Trophoblast cell (in vitro differentiated cells and primary cell): ENCODE data around the gene MAP2. TPM values are rescaled to one million over a fixed set of nuclear protein-coding genes. Genes with fewer than 3 reads are reported as not detected.

Source experiments
- DNase-seq, 2 donors: peaks; one replicate each; pipeline ENCODE4 v3.0.0-alpha.2; 2016
- H2AFZ ChIP-seq: 2 replicates; pipeline ENCODE4 v1.6.1; 2013; ENCODE audit warnings: low read length, moderate library complexity, mild to moderate bottlenecking; ENCODE audit not compliant: insufficient read depth, poor library complexity
- H2AK5ac ChIP-seq: 2 replicates; pipeline ENCODE4 v1.6.1; 2013; ENCODE audit warnings: mild to moderate bottlenecking, low read length
- H2BK120ac ChIP-seq: 2 replicates; pipeline ENCODE4 v1.6.1; 2013; ENCODE audit warnings: low read length, mild to moderate bottlenecking, moderate library complexity; ENCODE audit not compliant: insufficient read depth, poor library complexity
- H2BK12ac ChIP-seq: 2 replicates; pipeline ENCODE4 v1.6.1; 2013; ENCODE audit warnings: mild to moderate bottlenecking, low read length, moderate library complexity
- H2BK5ac ChIP-seq: 2 replicates; pipeline ENCODE4 v1.6.1; 2013; ENCODE audit warnings: low read length, low read depth, moderate library complexity, mild to moderate bottlenecking; ENCODE audit not compliant: poor library complexity
- H3K14ac ChIP-seq: 2 replicates; pipeline ENCODE4 v1.6.1; 2013; ENCODE audit warnings: mild to moderate bottlenecking, low read length
- H3K18ac ChIP-seq: 2 replicates; pipeline ENCODE4 v1.6.1; 2013; ENCODE audit warnings: mild to moderate bottlenecking, low read length
- H3K23ac ChIP-seq: 2 replicates; pipeline ENCODE4 v1.6.1; 2013; ENCODE audit warnings: low read length
- H3K27ac ChIP-seq: 2 replicates; pipeline ENCODE4 v1.5.1; 2013; ENCODE audit warnings: low read depth, mild to moderate bottlenecking, inconsistent platforms, low read length, moderate library complexity
- H3K27me3 ChIP-seq: 2 replicates; pipeline ENCODE4 v1.6.1; 2013; ENCODE audit warnings: inconsistent platforms, mild to moderate bottlenecking, low read length, moderate library complexity; ENCODE audit not compliant: insufficient read depth
- H3K36me3 ChIP-seq, 2 experiments: 1 replicate in 1 of 2; 2 replicates in 1 of 2; pipeline ENCODE4 v1.6.1; 2013; ENCODE audit warnings: low read length in 2 of 2, mild to moderate bottlenecking in 2 of 2, moderate library complexity in 1 of 2; ENCODE audit not compliant: insufficient read depth in 2 of 2, control insufficient read depth in 1 of 2
- H3K4ac ChIP-seq: 2 replicates; pipeline ENCODE4 v1.6.1; 2013; ENCODE audit warnings: low read depth, mild to moderate bottlenecking, low read length, moderate library complexity
- H3K4me1 ChIP-seq, 2 experiments: 1 replicate in 1 of 2; 2 replicates in 1 of 2; pipeline ENCODE4 v1.6.1; 2013; ENCODE audit warnings: low read length in 2 of 2, mild to moderate bottlenecking in 2 of 2, moderate library complexity in 1 of 2; ENCODE audit not compliant: insufficient read depth in 2 of 2, control insufficient read depth in 1 of 2
- H3K4me2 ChIP-seq: 2 replicates; pipeline ENCODE4 v1.6.1; 2013; ENCODE audit warnings: inconsistent platforms, mild to moderate bottlenecking, low read length, moderate library complexity
- H3K4me3 ChIP-seq: 2 replicates; pipeline ENCODE4 v1.5.1; 2013; ENCODE audit warnings: mild to moderate bottlenecking, low read depth, low read length, inconsistent platforms
- H3K79me1 ChIP-seq: one replicate; pipeline ENCODE4 v1.6.1; 2013; ENCODE audit warnings: low read length
- H3K79me2 ChIP-seq: 2 replicates; pipeline ENCODE4 v1.6.1; 2013; ENCODE audit warnings: low read length, mild to moderate bottlenecking; ENCODE audit not compliant: control insufficient read depth, insufficient read depth, poor library complexity
- H3K9ac ChIP-seq: 2 replicates; pipeline ENCODE4 v1.6.1; 2013; ENCODE audit warnings: mild to moderate bottlenecking, low read length
- H3K9me3 ChIP-seq: 2 replicates; pipeline ENCODE4 v1.6.1; 2013; ENCODE audit warnings: low read depth, mild to moderate bottlenecking, control low read depth, inconsistent platforms, low read length; ENCODE audit not compliant: insufficient read depth
- H4K12ac ChIP-seq: 2 replicates; pipeline ENCODE4 v1.6.1; 2013; ENCODE audit warnings: low read depth, mild to moderate bottlenecking, low read length, moderate library complexity
- H4K8ac ChIP-seq: 2 replicates; pipeline ENCODE4 v1.6.1; 2013; ENCODE audit warnings: low read depth, mild to moderate bottlenecking, low read length, moderate library complexity
- H4K91ac ChIP-seq: one replicate; pipeline ENCODE4 v1.6.1; 2013; ENCODE audit warnings: low read depth, mild to moderate bottlenecking, low read length, moderate library complexity
- WGBS: extraction: QIAGEN DNeasy Blood & Tissue Kit; methylation state at CpG from one replicate; pipeline ENCODE4 v1.1.7; 2013; ENCODE audit warnings: missing lambda C conversion rate; ENCODE audit not compliant: insufficient read length, insufficient coverage; ENCODE audit errors: extremely low coverage; 5-methylcytosine and 5-hydroxymethylcytosine counted together
- polyA plus RNA-seq: library from polyadenylated mRNA; stranded (reverse); fragments of 200-250 nt; gene quantifications from 2 replicates; pipeline ENCODE4 v1.2.3, GENCODE V29; 2013

MAP2 gene
- polyA plus RNA-seq: 3.6 and 3.9 TPM in 2 replicates

GRCh38 chr2:209423562-209424198 is at the start of gene MAP2:
Gene MAP2, plus strand, starts transcription at chr2:209424047. Its CDS starts 229,124 bp downstream, at chr2:209653171.
- no peak within 1 kb of the TSS for H3K23ac ChIP-seq
- H3K14ac ChIP-seq: peak within 1 kb of the TSS; percentile 75
- peak within 1 kb of the TSS; percentile 77 for H3K4me2 ChIP-seq
- WGBS: no CpG with 5 or more reads among the region's 57 CpGs
- H4K91ac ChIP-seq: peak within 1 kb of the TSS; percentile 61
- peaks cover 3% of the 10 kb centered on the region for H3K79me1 ChIP-seq
- peak within 1 kb of the TSS; percentile 6 for H3K9ac ChIP-seq
- peak within 1 kb of the TSS; percentile 59 for H4K12ac ChIP-seq
- H3K4me3 ChIP-seq: peak within 1 kb of the TSS; percentile 69
- H4K8ac ChIP-seq: peak within 1 kb of the TSS; percentile 93
- H3K36me3 ChIP-seq: no peaks in the 10 kb centered on the region
- H3K18ac ChIP-seq: peak within 1 kb of the TSS; percentile 56
- peaks cover 1% of the 10 kb centered on the region for H3K9me3 ChIP-seq
- H2BK120ac ChIP-seq: peak within 1 kb of the TSS; percentile 41
- peaks cover 0 to 3% of the 10 kb centered on the region in 2 experiments for H3K4me1 ChIP-seq
- peak; percentile 74 to 76 for DNase-seq
- peaks cover 2% of the 10 kb centered on the region for H3K79me2 ChIP-seq
- H2BK5ac ChIP-seq: no peak within 1 kb of the TSS
- H3K27ac ChIP-seq: no peak within 1 kb of the TSS
- no peaks in the 10 kb centered on the region for H3K27me3 ChIP-seq
- H2BK12ac ChIP-seq: peak within 1 kb of the TSS; percentile 66
- H2AK5ac ChIP-seq: no peak within 1 kb of the TSS
- peak within 1 kb of the TSS; percentile 86 for H2AFZ ChIP-seq
- no peak within 1 kb of the TSS for H3K4ac ChIP-seq

GRCh38 chr2:209376686-209377085 is 47.2 kb upstream of the MAP2 start:
- H3K14ac ChIP-seq: no peak overlapping the region
- H3K27ac ChIP-seq: no peak overlapping the region
- DNase-seq: no peak
- H3K18ac ChIP-seq: no peak overlapping the region
- WGBS: no CpG with 5 or more reads among the region's 1 CpG
- no peaks in the 10 kb centered on the region for H3K27me3 ChIP-seq
- H4K12ac ChIP-seq: no peak overlapping the region
- no peaks in the 10 kb centered on the region for H3K4me1 ChIP-seq
- no peak overlapping the region for H4K8ac ChIP-seq
- no peak overlapping the region for H3K9ac ChIP-seq
- no peak overlapping the region for H2BK5ac ChIP-seq
- H3K23ac ChIP-seq: no peak overlapping the region
- no peak overlapping the region for H2AK5ac ChIP-seq
- H3K9me3 ChIP-seq: no peaks in the 10 kb centered on the region
- no peak overlapping the region for H4K91ac ChIP-seq
- no peaks in the 10 kb centered on the region for H3K79me1 ChIP-seq
- no peak overlapping the region for H3K4ac ChIP-seq
- H2AFZ ChIP-seq: no peak overlapping the region
- no peak overlapping the region for H3K4me3 ChIP-seq
- no peak overlapping the region for H3K4me2 ChIP-seq
- H2BK12ac ChIP-seq: no peak overlapping the region
- no peaks in the 10 kb centered on the region for H3K79me2 ChIP-seq
- no peak overlapping the region for H2BK120ac ChIP-seq
- no peaks in the 10 kb centered on the region for H3K36me3 ChIP-seq

- no peak overlapping the region for H3K18ac ChIP-seq
- H2AK5ac ChIP-seq: no peak overlapping the region
- no peak overlapping the region for H2BK12ac ChIP-seq
- H3K4ac ChIP-seq: no peak overlapping the region
- no peak overlapping the region for H4K8ac ChIP-seq
- DNase-seq: no peak
- H3K79me2 ChIP-seq: no peaks in the 10 kb centered on the region
- no CpG with 5 or more reads among the region's 1 CpG for whole genome bisulfite sequencing
- H3K9me3 ChIP-seq: no peaks in the 10 kb centered on the region
- H4K91ac ChIP-seq: no peak overlapping the region
- H2BK5ac ChIP-seq: no peak overlapping the region
- H3K36me3 ChIP-seq: no peaks in the 10 kb centered on the region
- no peaks in the 10 kb centered on the region for H3K4me1 ChIP-seq
- H3K27me3 ChIP-seq: no peaks in the 10 kb centered on the region
- no peak overlapping the region for H3K23ac ChIP-seq
- H3K9ac ChIP-seq: no peak overlapping the region
- no peak overlapping the region for H3K14ac ChIP-seq
- H3K27ac ChIP-seq: no peak overlapping the region
- no peak overlapping the region for H4K12ac ChIP-seq
- no peak overlapping the region for H2BK120ac ChIP-seq
- H3K4me2 ChIP-seq: no peak overlapping the region
- H3K4me3 ChIP-seq: no peak overlapping the region
- no peaks in the 10 kb centered on the region for H3K79me1 ChIP-seq
- no peak overlapping the region for H2AFZ ChIP-seq
These were observed 43.6 kb upstream of the MAP2 start for GRCh38 chr2:209380293-209380692.

- Histone ChIP-seq H3K4me3 (no peak overlapping the region), H3K9ac (no peak overlapping the region), H3K4me1 (no peaks in the 10 kb centered on the region), H2BK120ac (no peak overlapping the region), H2BK5ac (no peak overlapping the region), H3K4ac (no peak overlapping the region), H3K9me3 (no peaks in the 10 kb centered on the region), H2AK5ac (no peak overlapping the region), H3K27ac (no peak overlapping the region), H4K12ac (no peak overlapping the region), H3K27me3 (no peaks in the 10 kb centered on the region), H4K91ac (no peak overlapping the region), H2BK12ac (no peak overlapping the region), H3K18ac (no peak overlapping the region), H4K8ac (no peak overlapping the region), H2AFZ (no peak overlapping the region), H3K36me3 (no peaks in the 10 kb centered on the region), H3K4me2 (no peak overlapping the region), H3K23ac (no peak overlapping the region), H3K79me2 (no peaks in the 10 kb centered on the region), H3K79me1 (no peaks in the 10 kb centered on the region), H3K14ac (no peak overlapping the region)
- WGBS: no CpG with 5 or more reads among the region's 3 CpGs
- DNase-seq: no peak
These were observed 42.8 kb upstream of the MAP2 start for GRCh38 chr2:209381091-209381490.
